Hippocampal formation (tissue), 2 donors: ENCODE measurements around the gene TLR9.

Experiments
- DNase-seq, 2 donors: peaks; one replicate each; lab custom pipeline; 2025; lab: John Stamatoyannopoulos, UW

TLR9 gene

DNA sequence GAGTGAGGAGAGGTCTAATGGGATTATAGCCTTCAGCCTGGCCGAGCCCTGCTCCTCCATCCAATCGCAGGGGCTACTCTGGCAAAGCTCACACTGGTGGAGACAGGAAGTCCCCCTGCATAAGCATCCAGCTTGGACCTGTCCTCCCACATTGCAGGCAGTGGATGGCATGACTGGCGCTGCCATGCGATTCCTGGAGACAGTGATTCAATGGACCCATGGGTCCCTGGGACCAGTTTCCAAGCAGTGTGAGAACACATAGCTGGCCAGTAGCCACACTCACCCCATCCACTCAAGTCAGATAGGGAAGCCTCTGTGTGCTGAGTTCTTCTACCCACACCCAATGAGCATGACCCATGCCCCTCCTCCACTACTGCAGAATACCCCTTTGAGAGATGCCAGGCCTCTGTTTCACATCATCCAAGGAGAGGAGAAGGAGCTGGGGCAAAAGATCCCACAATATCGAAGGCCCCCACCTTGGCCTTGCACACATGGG lies 53.1 kb downstream of the TLR9 start:
- DNase-seq, result peak in 1 of 2 donors; percentile 18

DNA sequence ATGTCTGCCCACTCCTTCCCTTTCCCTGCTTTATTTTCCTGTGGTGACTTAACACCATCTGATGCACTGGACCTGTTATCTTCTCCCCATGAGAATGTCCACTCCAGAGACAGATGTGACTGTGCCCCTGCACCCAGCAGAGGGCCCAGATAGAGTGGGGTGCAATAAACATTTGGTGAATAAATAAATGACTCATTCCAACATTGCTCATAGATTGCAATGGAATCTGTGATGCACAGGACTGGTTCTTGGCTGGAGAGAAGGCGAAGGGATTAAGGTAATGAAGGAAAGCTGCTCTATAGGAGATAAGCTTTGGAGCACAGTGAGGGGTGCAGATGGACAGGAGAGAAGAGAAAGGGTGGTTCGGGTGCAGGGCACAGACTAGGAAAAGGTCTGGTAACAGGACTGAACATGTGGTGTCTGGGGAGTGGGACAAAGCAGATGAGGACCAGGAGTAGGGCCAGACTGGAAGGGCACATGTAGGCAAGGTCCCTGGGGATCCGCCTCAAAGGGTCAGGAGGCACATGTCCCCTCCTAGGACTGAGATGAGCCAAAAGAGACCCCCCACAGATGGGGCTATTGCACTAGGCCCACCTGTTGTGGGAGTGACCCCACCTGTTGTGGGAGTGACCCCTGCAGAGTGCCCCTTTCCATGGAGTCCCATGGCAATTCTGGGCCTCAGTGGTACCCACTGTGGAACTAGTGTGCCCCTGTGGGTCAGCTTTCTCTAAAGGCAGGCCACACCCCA lies 53.8 kb downstream of the TLR9 start:
- no peak for DNase-seq
